Peyer's patch (tissue), 4 donors: Measurements from ENCODE around the gene KLHL22. TPM values are rescaled to one million over a fixed set of nuclear protein-coding genes. Genes with fewer than 3 reads are reported as not detected.
A peak's percentile ranks its signal among the peaks of the same experiment; 100 is the strongest.

Experiments used
- DNase-seq, 3 donors: peaks; one replicate each; pipeline ENCODE4 v3.0.0-alpha.2; 2017 to 2019
- H3K27ac ChIP-seq, 4 donors: fragments of 200-600 bp; sonication (generic); one replicate each; pipeline ENCODE4 v1.5.1; 2016 to 2019
- H3K27me3 ChIP-seq, 2 donors: fragments of 200-600 bp; sonication (generic); one replicate each; pipeline ENCODE4 v1.5.1; 2019
- H3K36me3 ChIP-seq, 3 donors: fragments of 200-600 bp; sonication (generic); one replicate each; pipeline ENCODE4 v1.5.1; 2016 to 2019
- H3K4me1 ChIP-seq, 4 donors: fragments of 200-600 bp; sonication (generic); one replicate each; pipeline ENCODE4 v1.5.1; 2016 to 2019
- H3K4me3 ChIP-seq, 4 donors: fragments of 200-600 bp; sonication (generic); 1 replicate in 3 of 4; 2 replicates in 1 of 4; pipeline ENCODE4 v1.5.1; 2016 to 2019; ENCODE audit warnings: mild to moderate bottlenecking in 1 of 4
- H3K9me3 ChIP-seq, 4 donors: fragments of 200-600 bp; sonication (generic); one replicate each; pipeline ENCODE4 v1.5.1; 2016 to 2019; ENCODE audit warnings: mild to moderate bottlenecking in 1 of 4
- CTCF ChIP-seq, 6 experiments: fragments of 450-650 bp in 4 of 6; fragments of 200-600 bp in 2 of 6; sonication (generic) in 1 of 6; IDR thresholded peaks; one replicate each; pipeline ENCODE4 v1.5.1; 2017 to 2019; ENCODE audit warnings: antibody characterized with exemption in 6 of 6, mild to moderate bottlenecking in 3 of 6, moderate library complexity in 1 of 6
- POLR2A ChIP-seq, 2 donors: fragments of 450-650 bp; IDR thresholded peaks; one replicate each; pipeline ENCODE4 v1.5.1; 2017; ENCODE audit warnings: antibody characterized with exemption in 2 of 2, mild to moderate bottlenecking in 2 of 2, moderate library complexity in 2 of 2
- total RNA-seq, 4 donors: library from RNA; depleted of rRNA; stranded (reverse); fragments of >200 nt; gene quantifications; one replicate each; pipeline ENCODE4 v1.1.0, GENCODE V29; 2016

The KLHL22 gene
- total RNA-seq, 4 donors from 2014 or later: 12.6 to 23.9 (median 19.2) TPM

DNA sequence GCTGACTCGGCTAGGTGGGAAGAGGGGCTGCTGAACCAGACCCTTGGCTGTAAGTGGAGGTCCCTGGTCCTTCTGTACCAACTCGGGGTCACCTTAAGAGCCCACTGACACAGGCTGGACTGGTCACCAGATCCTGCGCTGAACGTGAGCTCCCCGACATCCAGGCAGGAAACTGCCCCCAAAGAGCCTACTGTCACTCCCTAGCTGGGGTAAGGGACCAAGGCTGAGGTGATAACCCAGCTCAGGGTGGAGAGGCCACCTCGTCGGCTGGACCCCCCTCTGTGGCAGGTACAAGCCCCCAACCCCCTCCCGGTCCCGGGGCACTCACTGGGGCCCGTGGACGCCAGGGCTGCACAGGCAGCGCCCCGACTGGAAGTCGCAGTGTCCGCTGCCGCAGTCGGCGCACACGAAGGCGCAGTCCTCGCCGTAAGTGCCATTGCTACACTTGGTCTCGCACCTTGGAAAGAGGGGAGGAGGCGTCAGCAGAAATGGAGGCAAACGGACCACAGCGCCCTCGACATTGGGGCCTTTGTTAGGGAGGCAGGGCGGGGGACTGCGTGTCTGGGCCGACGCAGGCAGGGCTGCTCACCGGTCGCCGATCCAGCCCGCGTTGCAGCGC lies 65.4 kb downstream of the KLHL22 start:
- TF ChIP-seq CTCF (IDR thresholded peaks at IDR 0.05) (no peak), POLR2A (IDR thresholded peaks at IDR 0.05) (no peak)
- Histone ChIP-seq H3K27ac (no peak overlapping the region), H3K36me3 (no peaks in the 10 kb centered on the region), H3K27me3 (peaks cover 0 to 13% of the 10 kb centered on the region in 2 donors), H3K9me3 (no peaks in the 10 kb centered on the region), H3K4me3 (peak overlapping the region; percentile 23 to 70 (median 45)), H3K4me1 (peaks cover 0 to 35% (median 24%) of the 10 kb centered on the region in 4 donors)
- DNase-seq: peak in 2 of 3 donors; percentile 43 to 49

DNA sequence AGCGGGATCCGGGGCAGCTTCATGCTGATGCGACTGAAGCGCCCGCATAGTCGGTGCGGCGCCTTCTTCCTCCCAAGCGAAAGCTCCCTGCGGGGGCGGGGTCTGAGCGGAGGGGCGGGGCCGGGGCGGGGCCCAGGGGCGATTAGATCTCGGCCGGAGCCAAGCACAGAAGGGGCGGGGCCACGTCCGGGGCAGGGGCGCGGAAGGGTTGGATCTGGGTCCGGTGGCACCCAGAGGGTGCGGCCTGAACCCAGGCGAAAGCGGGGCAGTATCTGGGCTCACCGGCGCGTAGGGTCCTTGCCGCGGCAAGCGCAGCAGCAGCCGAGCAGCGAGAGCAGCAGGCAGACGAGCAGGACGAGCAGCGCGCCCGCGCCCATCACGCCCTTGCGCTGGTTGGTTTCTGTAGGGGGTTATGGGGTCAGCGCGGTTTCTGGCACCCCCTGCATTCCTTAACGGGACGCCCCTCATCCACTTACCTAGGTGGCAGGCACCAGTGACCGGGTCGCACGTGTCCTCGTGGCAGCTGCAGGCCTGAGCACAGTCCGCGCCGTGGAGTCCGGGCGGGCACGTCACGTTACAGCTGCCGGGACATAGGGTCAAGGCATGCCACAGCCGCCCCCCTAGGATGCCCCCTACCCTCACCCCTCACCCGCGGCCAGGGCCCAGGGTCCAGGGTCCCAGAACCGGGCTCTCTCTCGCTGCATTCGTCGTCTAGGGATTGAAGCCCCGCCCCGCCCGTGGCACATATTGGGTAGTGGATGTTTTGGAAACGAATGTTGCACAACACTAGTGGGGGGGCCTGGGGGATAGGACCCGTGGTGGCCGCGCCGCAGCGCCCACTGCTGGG lies 66.1 kb downstream of the KLHL22 start:
- no peak for TF ChIP-seq POLR2A (IDR thresholded peaks at IDR 0.05)
- TF ChIP-seq CTCF (IDR thresholded peaks at IDR 0.05): no peak
- peak overlapping the region; percentile 37 to 70 (median 56) for H3K4me3 ChIP-seq
- peaks cover 0 to 34% (median 24%) of the 10 kb centered on the region in 4 donors for H3K4me1 ChIP-seq
- peaks cover 0 to 13% of the 10 kb centered on the region in 2 donors for H3K27me3 ChIP-seq
- no peaks in the 10 kb centered on the region for H3K9me3 ChIP-seq
- peak; percentile 84 to 92 (median 92) for DNase-seq
- H3K27ac ChIP-seq: peak overlapping the region in 1 of 4 donors; percentile 31
- H3K36me3 ChIP-seq: no peaks in the 10 kb centered on the region

- no peak for TF ChIP-seq CTCF (IDR thresholded peaks at IDR 0.05)
- no peak for TF ChIP-seq POLR2A (IDR thresholded peaks at IDR 0.05)
Observed at GRCh38 chr22:20428496-20429253, 66.9 kb downstream of the KLHL22 start.

GRCh38 chr22:20427945-20428417 lies 67.6 kb downstream of the KLHL22 start:
- Histone ChIP-seq H3K36me3 (no peaks in the 10 kb centered on the region), H3K4me1 (peaks cover 0 to 43% (median 24%) of the 10 kb centered on the region in 4 donors), H3K27ac (no peak overlapping the region), H3K27me3 (peaks cover 0 to 13% of the 10 kb centered on the region in 2 donors), H3K9me3 (no peaks in the 10 kb centered on the region), H3K4me3 (no peak overlapping the region)
- DNase-seq: peak in 1 of 3 donors; percentile 25
- TF ChIP-seq POLR2A (IDR thresholded peaks at IDR 0.05): no peak
- no peak for TF ChIP-seq CTCF (IDR thresholded peaks at IDR 0.05)

More at GRCh38 chr22:20428496-20429253, 66.9 kb downstream of the KLHL22 start:
- Histone ChIP-seq H3K4me3 (peak overlapping the region; percentile 37 to 70 (median 56)), H3K4me1 (peaks cover 0 to 36% (median 24%) of the 10 kb centered on the region in 4 donors), H3K27ac (peak overlapping the region in 1 of 4 donors; percentile 31), H3K36me3 (no peaks in the 10 kb centered on the region), H3K9me3 (no peaks in the 10 kb centered on the region), H3K27me3 (peaks cover 0 to 13% of the 10 kb centered on the region in 2 donors)
- peak in 1 of 3 donors; percentile 21 for DNase-seq
